Left lung (tissue), 10 donors: ENCODE results near the gene PLK4. TPM values are rescaled to one million over a fixed set of nuclear protein-coding genes. Genes with fewer than 3 reads are reported as not detected.
"Not testable (repeated sequence)": the region's sequence is repeated elsewhere in the genome, so short reads cannot be mapped to it uniquely, and the experiment has no call there.

Experiments used
- ATAC-seq: fragments of 200-7000 bp; cut with Tn5 transposase; one replicate; pipeline ENCODE4 v1.9.1; 2020; ENCODE audit warnings: moderate library complexity
- DNase-seq, 4 donors: peaks; one replicate each; pipeline ENCODE4 v3.0.0-alpha.2; 2013 to 2020
- H3K27ac ChIP-seq, 2 donors: fragments of 200-600 bp; sonication (generic) in 1 of 2; one replicate each; pipeline versions ENCODE4 v1.5.0 to v1.8.0; 2020 to 2021
- H3K27me3 ChIP-seq, 2 donors: fragments of 200-600 bp; sonication (generic) in 1 of 2; one replicate each; pipeline versions ENCODE4 v1.5.0 to v1.8.0; 2020 to 2021
- H3K36me3 ChIP-seq, 2 donors: fragments of 200-600 bp; sonication (generic) in 1 of 2; one replicate each; pipeline versions ENCODE4 v1.5.0 to v1.8.0; 2020 to 2021
- H3K4me1 ChIP-seq, 2 donors: fragments of 200-600 bp; one replicate each; pipeline ENCODE4 v1.8.0; 2021
- H3K4me3 ChIP-seq, 2 donors: fragments of 200-600 bp; sonication (generic) in 1 of 2; one replicate each; pipeline versions ENCODE4 v1.5.0 to v1.8.0; 2020 to 2021; ENCODE audit warnings: mild to moderate bottlenecking in 1 of 2
- H3K9me3 ChIP-seq, 2 donors: fragments of 200-600 bp; sonication (generic) in 1 of 2; one replicate each; pipeline versions ENCODE4 v1.5.0 to v1.8.0; 2020 to 2021
- CTCF ChIP-seq, 2 donors: fragments of 200-600 bp; sonication (generic) in 1 of 2; IDR thresholded peaks; one replicate each; pipeline versions ENCODE4 v1.5.0 to v1.8.0; 2021; ENCODE audit warnings: antibody characterized with exemption in 2 of 2
- intact Hi-C, 2 donors: fragments of 100-400 bp; cut with DNase I; formaldehyde crosslinking; loops; one replicate each; pipeline versions ENCODE4 v1.11.2 to v1.14.2; 2022
- polyA plus RNA-seq, 6 donors: library from polyadenylated mRNA; unstranded; fragments of 120-200 nt; gene quantifications; one replicate each; pipeline ENCODE4 v1.2.1, GENCODE V29; 2013; ENCODE audit not compliant: insufficient read length in 6 of 6
- total RNA-seq, 2 donors: library from RNA; stranded (reverse); fragmentation: NEBNext Ultra II Directional; extraction: Animal tissue kit (Norgen Biotek cat#: 25700); gene quantifications; one replicate each; pipeline ENCODE4 v1.2.1, GENCODE V29; 2021
- donor health status: DM: no; HTN: yes; CAD: no.
- donor health status: DM: no; HTN: no; CAD: no.

PLK4 gene
- total and polyA plus RNA-seq, 8 donors = 4.7 to 35.3 (median 22.9) TPM

- Histone ChIP-seq H3K27ac (no peak overlapping the region), H3K4me1 (no peaks in the 10 kb centered on the region), H3K36me3 (peaks cover 0 to 38% of the 10 kb centered on the region in 2 donors), H3K4me3 (no peak overlapping the region), H3K9me3 (no peaks in the 10 kb centered on the region), H3K27me3 (no peaks in the 10 kb centered on the region)
- intact Hi-C loops = no loop called here
- no peak for TF ChIP-seq CTCF (IDR thresholded peaks at IDR 0.05)
- ATAC-seq (no peak), DNase-seq (no peak)
These were observed 39.8 kb downstream of the PLK4 start for GRCh38 chr4:127920521-127920920.

GRCh38 chr4:127922226-127922625, 41.5 kb downstream of the PLK4 start:
- no peak for TF ChIP-seq CTCF (IDR thresholded peaks at IDR 0.05)

DNA sequence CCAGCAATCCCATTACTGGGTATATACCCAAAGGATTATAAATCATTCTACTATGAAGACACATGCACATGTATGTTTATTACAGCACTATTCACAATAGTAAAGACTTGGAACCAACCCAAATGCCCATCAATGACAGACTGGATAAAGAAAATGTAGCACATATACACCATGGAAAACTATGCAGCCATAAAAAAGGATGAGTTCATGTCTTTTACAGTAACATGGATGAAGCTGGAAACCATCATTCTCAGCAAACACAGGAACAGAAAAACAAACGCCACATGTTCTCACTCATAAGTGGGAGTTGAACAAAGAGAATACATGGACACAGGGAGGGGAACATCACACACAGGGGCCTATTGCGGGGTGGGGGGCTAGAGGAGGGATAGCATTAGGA, 45.0 kb downstream of the PLK4 start:
- H3K9me3 ChIP-seq, ATAC-seq, H3K27ac ChIP-seq, DNase-seq, intact Hi-C loops, H3K4me3 ChIP-seq, H3K27me3 ChIP-seq, H3K4me1 ChIP-seq: not testable (repeated sequence)
- H3K36me3 ChIP-seq = peaks cover 0 to 51% of the 10 kb centered on the region in 2 donors

More at GRCh38 chr4:127922226-127922625, 41.5 kb downstream of the PLK4 start:
- ATAC-seq (no peak), DNase-seq (no peak)
- intact Hi-C loops = no loop called here
- no peaks in the 10 kb centered on the region for H3K27me3 ChIP-seq
- H3K4me1 ChIP-seq = no peaks in the 10 kb centered on the region
- H3K4me3 ChIP-seq = no peak overlapping the region
- peaks cover 0 to 43% of the 10 kb centered on the region in 2 donors for H3K36me3 ChIP-seq
- H3K9me3 ChIP-seq = no peaks in the 10 kb centered on the region
- H3K27ac ChIP-seq = no peak overlapping the region

GRCh38 chr4:127930175-127930574, 49.5 kb downstream of the PLK4 start:
- Histone ChIP-seq H3K4me1 (no peaks in the 10 kb centered on the region), H3K27ac (no peak overlapping the region), H3K27me3 (no peaks in the 10 kb centered on the region), H3K36me3 (peaks cover 0 to 52% of the 10 kb centered on the region in 2 donors), H3K9me3 (no peaks in the 10 kb centered on the region), H3K4me3 (no peak overlapping the region)
- DNase-seq = no peak
- no peak for ATAC-seq
- no peak for TF ChIP-seq CTCF (IDR thresholded peaks at IDR 0.05)
- intact Hi-C loops = no loop called here

DNA sequence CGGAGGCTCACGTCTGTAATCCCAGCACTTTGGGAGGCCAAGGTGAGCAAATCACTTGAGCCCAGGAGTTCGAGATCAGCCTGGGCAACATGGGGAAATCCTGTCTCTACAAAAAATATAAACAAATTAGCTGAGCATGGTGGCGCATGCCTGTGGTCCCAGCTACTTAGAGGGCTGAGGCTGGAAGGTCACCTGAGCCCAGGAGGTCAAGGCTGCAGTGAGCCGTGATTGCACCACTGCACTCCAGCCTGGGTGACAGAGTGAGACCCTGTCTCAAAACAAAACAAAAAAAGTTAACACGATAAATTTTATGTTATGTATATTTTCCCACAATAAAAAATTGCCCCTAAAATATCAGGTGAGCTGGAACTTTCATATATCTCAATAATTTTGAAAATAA, 51.1 kb downstream of the PLK4 start:
- H3K9me3 ChIP-seq, H3K4me3 ChIP-seq, ATAC-seq, H3K27me3 ChIP-seq, DNase-seq, H3K4me1 ChIP-seq, intact Hi-C loops, H3K27ac ChIP-seq: not testable (repeated sequence)
- peaks cover 0 to 46% of the 10 kb centered on the region in 2 donors for H3K36me3 ChIP-seq

DNA sequence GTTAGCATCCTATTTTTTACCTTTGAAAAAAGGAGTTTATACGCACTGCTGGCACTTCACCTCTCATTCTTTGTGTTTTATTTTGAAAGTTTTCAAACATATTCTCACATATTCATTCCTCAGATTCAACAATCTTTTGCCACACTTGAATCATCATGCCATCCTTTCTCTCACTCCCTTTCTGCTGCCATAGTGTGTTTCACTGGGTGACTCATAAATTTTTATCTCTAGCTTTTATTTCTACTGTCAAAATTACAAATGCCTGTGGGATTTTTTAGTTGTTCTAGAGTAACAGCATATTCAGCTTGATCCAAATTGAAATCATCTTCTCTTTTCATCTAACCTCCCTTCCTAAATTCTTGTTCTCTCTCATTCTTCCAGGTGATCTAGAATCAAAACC, 56.3 kb downstream of the PLK4 start:
- Histone ChIP-seq H3K9me3 (no peaks in the 10 kb centered on the region), H3K4me3 (no peak overlapping the region), H3K27ac (no peak overlapping the region), H3K27me3 (no peaks in the 10 kb centered on the region), H3K4me1 (no peaks in the 10 kb centered on the region), H3K36me3 (peaks cover 0 to 10% of the 10 kb centered on the region in 2 donors)
- intact Hi-C loops = no loop called here
- no peak for ATAC-seq
- no peak for TF ChIP-seq CTCF (IDR thresholded peaks at IDR 0.05)
- DNase-seq = no peak

Other genes starting within 250 kb of the PLK4 start
- 10 to 100 TPM in 1 of 2 donors, 1 to 10 TPM in 1; 8.8 to 11.6 TPM for gene INTU, start 247.9 kb upstream of the PLK4 start, total RNA-seq
- gene INTU, start 247.9 kb upstream of the PLK4 start, polyA plus RNA-seq = 10 to 100 TPM; 27.1 to 48.2 (median 33.5) TPM
- not detected for gene SLC25A31, start 150.5 kb upstream of the PLK4 start, total RNA-seq
- gene SLC25A31, start 150.5 kb upstream of the PLK4 start, polyA plus RNA-seq = under 1 TPM in 2 of 6 donors, not detected in 4; 0.10 TPM
- gene HSPA4L, start 98.6 kb upstream of the PLK4 start, total RNA-seq = 1 to 10 TPM; 6.1 to 8.3 TPM
- gene HSPA4L, start 98.6 kb upstream of the PLK4 start, polyA plus RNA-seq = 100 to 1,000 TPM in 1 of 6 donors, 10 to 100 TPM in 1, 1 to 10 TPM in 4; 6.1 to 201 (median 8.0) TPM
- gene MFSD8, start 84.3 kb downstream of the PLK4 start, total RNA-seq = 10 to 100 TPM; 18.3 to 21.5 TPM
- gene MFSD8, start 84.3 kb downstream of the PLK4 start, polyA plus RNA-seq = 10 to 100 TPM; 26.5 to 37.2 (median 31.4) TPM
- 10 to 100 TPM; 11.9 to 15.9 TPM for gene ABHD18, start 84.5 kb downstream of the PLK4 start, total RNA-seq
- gene ABHD18, start 84.5 kb downstream of the PLK4 start, polyA plus RNA-seq = 10 to 100 TPM; 16.3 to 22.4 (median 17.7) TPM
- 10 to 100 TPM; 16.8 to 19.5 TPM for gene LARP1B, start 180.4 kb downstream of the PLK4 start, total RNA-seq
- gene LARP1B, start 180.4 kb downstream of the PLK4 start, polyA plus RNA-seq = 10 to 100 TPM; 14.5 to 19.7 (median 16.9) TPM